GM18526 (cell line): ENCODE measurements around the gene PGLYRP4.

Experiments
- POLR2A ChIP-seq: IDR thresholded peaks from 3 replicates; pipeline ENCODE4 v1.6.1; 2011; ENCODE audit not compliant: insufficient read length; ENCODE audit errors: extremely low read depth

Gene PGLYRP4

GRCh38 chr1:153353226-153353947 lies 4.7 kb upstream of the PGLYRP4 start:
- TF ChIP-seq POLR2A = no peak

- TF ChIP-seq POLR2A = no peak
Observed at GRCh38 chr1:153352523-153352922, 3.9 kb upstream of the PGLYRP4 start.

GRCh38 chr1:153350321-153350957 lies 1.8 kb upstream of the PGLYRP4 start:
- TF ChIP-seq POLR2A = no peak

GRCh38 chr1:153349363-153350320 lies 1.0 kb upstream of the PGLYRP4 start:
- no peak for TF ChIP-seq POLR2A

GRCh38 chr1:153347856-153348255 lies 785 bp downstream of the PGLYRP4 start:
- TF ChIP-seq POLR2A = no peak

- no peak for TF ChIP-seq POLR2A
Observed at GRCh38 chr1:153346077-153346723, 2.4 kb downstream of the PGLYRP4 start.

- TF ChIP-seq POLR2A = no peak
Observed at GRCh38 chr1:153345187-153346076, 3.2 kb downstream of the PGLYRP4 start.

- TF ChIP-seq POLR2A = no peak
Observed at GRCh38 chr1:153344718-153345025, 4.0 kb downstream of the PGLYRP4 start.

GRCh38 chr1:153343811-153344717 lies 4.6 kb downstream of the PGLYRP4 start:
- no peak for TF ChIP-seq POLR2A

GRCh38 chr1:153343040-153343681 lies 5.5 kb downstream of the PGLYRP4 start:
- no peak for TF ChIP-seq POLR2A

GRCh38 chr1:153342178-153342577 lies 6.5 kb downstream of the PGLYRP4 start:
- no peak for TF ChIP-seq POLR2A

- no peak for TF ChIP-seq POLR2A
Observed at GRCh38 chr1:153341431-153341934, 7.2 kb downstream of the PGLYRP4 start.

- no peak for TF ChIP-seq POLR2A
Observed at GRCh38 chr1:153340356-153340755, 8.3 kb downstream of the PGLYRP4 start.
